Ovary (tissue), 9 donors: ENCODE data around the gene WNT9B. TPM values are rescaled to one million over a fixed set of nuclear protein-coding genes. Genes with fewer than 3 reads are reported as not detected.

Experiments used
- DNase-seq, 5 donors: peaks; one replicate each; pipeline ENCODE4 v3.0.0-alpha.2; 2019 to 2020
- H3K27ac ChIP-seq, 2 donors: fragments of 200-600 bp; one replicate each; pipeline versions ENCODE4 v1.5.1 to v1.8.0; 2019 to 2022
- H3K27me3 ChIP-seq: fragments of 200-600 bp; one replicate; pipeline ENCODE4 v1.8.0; 2022
- H3K36me3 ChIP-seq: fragments of 200-600 bp; sonication (generic); one replicate; pipeline ENCODE4 v1.5.1; 2019
- H3K4me1 ChIP-seq: one replicate; pipeline ENCODE4 v1.8.1; 2013; ENCODE audit warnings: mild to moderate bottlenecking, moderate library complexity; ENCODE audit not compliant: insufficient read depth
- H3K4me3 ChIP-seq: fragments of 200-600 bp; sonication (generic); one replicate; pipeline ENCODE4 v1.5.1; 2017
- H3K9me3 ChIP-seq, 2 donors: fragments of 200-600 bp in 1 of 2; sonication (generic) in 1 of 2; one replicate each; pipeline versions ENCODE4 v1.5.1 to v1.8.1; 2013 to 2019; ENCODE audit warnings: mild to moderate bottlenecking in 1 of 2, moderate library complexity in 1 of 2
- CTCF ChIP-seq, 3 donors: fragments of 450-650 bp in 2 of 3; fragments of 200-600 bp in 1 of 3; IDR thresholded peaks; one replicate each; pipeline versions ENCODE4 v1.5.1 to v1.8.0; 2016 to 2022; ENCODE audit warnings: antibody characterized with exemption in 3 of 3, mild to moderate bottlenecking in 1 of 3
- EP300 ChIP-seq: sonication (generic); formaldehyde crosslinking; IDR thresholded peaks from one replicate; pipeline ENCODE4 v1.6.1; 2017; ENCODE audit warnings: antibody characterized with exemption
- WGBS, 3 donors: extraction: QIAGEN DNeasy Blood & Tissue Kit in 1 of 3; methylation state at CpG; one replicate each; pipeline versions ENCODE4 v1.1.5 to v1.1.7; 2013 to 2017; 5-methylcytosine and 5-hydroxymethylcytosine counted together
- intact Hi-C, 4 donors: fragments of 100-400 bp; cut with DNase I; formaldehyde crosslinking; loops; one replicate each; pipeline versions ENCODE4 v1.11.0 to v1.15.1; 2022 to 2023
- polyA plus RNA-seq, 2 donors: library from polyadenylated mRNA; stranded (reverse); fragments of 200-250 nt in 1 of 2; fragments of 350-450 nt in 1 of 2; fragmentation: Illumina TruSeq in 1 of 2; extraction: RNeasy Lipid Tissue Mini Kit (QIAGEN cat#74804) in 1 of 2; gene quantifications; one replicate each; pipeline ENCODE4 v1.2.3, GENCODE V29; 2013 to 2014
- small RNA-seq: library from RNA; depleted of rRNA; stranded (forward); fragments of <200 nt; gene quantifications from one replicate; pipeline ENCODE3, GENCODE V24; 2016
- total RNA-seq, 7 donors: library from RNA; depleted of rRNA in 2 of 7; stranded (reverse); fragments of >200 nt in 2 of 7; fragmentation: NEBNext Ultra II Directional in 3 of 7; extraction: Animal tissue kit (Norgen Biotek cat#: 25700) in 3 of 7; gene quantifications; one replicate each; pipeline versions ENCODE4 v1.1.0 to v1.2.4, GENCODE V29; 2016 to 2023
- donor health status: DM: no; HTN: no; CAD: no; lungs with moderate emphysema.
- donor health status: DM: no; HTN: no; CAD: no.
- donor health status: Bipolar disorder and iron deficiency.
- donor health status: DM: yes; HTN: yes; CAD: no.
- donor health status: DM: no; HTN: no; CAD: no.
- donor health status: DM: yes; HTN: yes; CAD: no.

WNT9B gene
- total and polyA plus RNA-seq, 9 donors = 0.08 to 0.50 (median 0.10) TPM; not detected in 6

- 49 to 59% (median 55%) methylated on average over 7 of the region's 7 CpGs for WGBS, 3 donors
- intact Hi-C loops = no loop called here
- Histone ChIP-seq H3K4me1 (no peaks in the 10 kb centered on the region), H3K27me3 (no peaks in the 10 kb centered on the region), H3K9me3 (no peaks in the 10 kb centered on the region), H3K36me3 (no peaks in the 10 kb centered on the region), H3K27ac (no peak overlapping the region), H3K4me3 (no peak overlapping the region)
- no peak for TF ChIP-seq CTCF (IDR thresholded peaks at IDR 0.05)
- TF ChIP-seq EP300 = no peak
- DNase-seq = no peak
These were observed 84.4 kb downstream of the WNT9B start for GRCh38 chr17:46935658-46936266.

Small RNA genes within 50 kb of the gene (small RNA-seq; reads per million reads assigned to genes)
- not detected for gene RNU6ATAC3P

Other genes with a start within 250 kb of the WNT9B start
- under 1 TPM in 6 of 7 donors, not detected in 1; 0.23 to 0.87 (median 0.54) TPM for gene WNT3, start 32.9 kb upstream of the WNT9B start, total RNA-seq
- gene WNT3, start 32.9 kb upstream of the WNT9B start, polyA plus RNA-seq = 1 to 10 TPM in 1 of 2 donors, under 1 TPM in 1; 0.52 to 1.7 TPM
- gene GOSR2, start 71.6 kb downstream of the WNT9B start, total RNA-seq = 10 to 100 TPM; 29.9 to 79.3 (median 59.9) TPM
- 10 to 100 TPM; 24.2 to 53.1 TPM for gene GOSR2, start 71.6 kb downstream of the WNT9B start, polyA plus RNA-seq
- under 1 TPM in 1 of 7 donors, not detected in 6; 0.69 TPM for gene RPRML, start 127.7 kb downstream of the WNT9B start, total RNA-seq
- gene RPRML, start 127.7 kb downstream of the WNT9B start, polyA plus RNA-seq = not detected